HCT116 (cell line): ENCODE data around the gene SF1. TPM values are rescaled to one million over a fixed set of nuclear protein-coding genes. Genes with fewer than 3 reads are reported as not detected.

ENCODE experiments used
- ATAC-seq: fragments of 200-7000 bp; cut with Tn5 transposase; 2 replicates; pipeline ENCODE4 v1.9.1; 2020; ENCODE audit warnings: mild to moderate bottlenecking, moderate library complexity
- BruUV-seq: library from RNA; stranded (reverse); fragments of 400-500 nt; replicated peaks from 2 replicates; lab custom pipeline; 2021; lab: Mats Ljungman, UMichigan
- CTCF ChIA-PET: fragments of 300-600 bp; sonication (Branson Sonifier 250); formaldehyde crosslinking; loops from one replicate; lab custom pipeline; 2021; ENCODE audit warnings: antibody characterized with exemption; lab: Charles Lee
- POLR2A ChIA-PET: fragments of 300-600, 350-600 bp; sonication (Branson Sonifier 250); formaldehyde crosslinking; loops from one replicate; lab custom pipeline; 2021; ENCODE audit warnings: antibody characterized with exemption; lab: Charles Lee
- RAD21 ChIA-PET, 2 experiments: fragments of 300-600 bp; sonication (Branson Sonifier 250); formaldehyde crosslinking; loops; one replicate each; lab custom pipeline; 2023; ENCODE audit warnings: low total read pairs in 2 of 2; ENCODE audit not compliant: uncharacterized antibody in 2 of 2, unreplicated experiment in 2 of 2, low non-redundant PET in 1 of 2; lab: Charles Lee
- DNase-seq: peaks from one replicate; pipeline ENCODE4 v3.0.0-alpha.2; 2010; ENCODE audit warnings: low read depth, low spot score
- H2AFZ ChIP-seq: fragments of 200-600 bp; shearing (Covaris generic), sonication (generic); 2 replicates; pipeline ENCODE4 v1.6.1; 2017; ENCODE audit warnings: low read depth, mixed run types, mixed read lengths, antibody characterized with exemption, low read length; ENCODE audit not compliant: poor library complexity, severe bottlenecking
- H3K27ac ChIP-seq: 2 replicates; pipeline ENCODE4 v1.5.1; 2012; ENCODE audit warnings: low read depth, low read length
- H3K27me3 ChIP-seq: fragments of 200-600 bp; sonication (generic); 2 replicates; pipeline ENCODE4 v1.6.1; 2016; ENCODE audit warnings: mixed run types, low read length, mixed read lengths; ENCODE audit not compliant: insufficient read depth
- H3K36me3 ChIP-seq, 2 experiments: fragments of 200-500 bp in 1 of 2; fragments of 200-600 bp in 1 of 2; sonication (Bioruptor generic) in 1 of 2; sonication (generic) in 1 of 2; 2 replicates each; pipeline versions ENCODE4 v1.5.1 to v1.6.1; 2014 to 2016; ENCODE audit warnings: low read length in 2 of 2, inconsistent platforms in 1 of 2, mixed read lengths in 1 of 2, mixed run types in 1 of 2; ENCODE audit not compliant: insufficient read depth in 2 of 2, control insufficient read depth in 1 of 2
- H3K4me1 ChIP-seq, 2 experiments: fragments of 200-600 bp in 1 of 2; sonication (generic) in 1 of 2; 2 replicates each; pipeline versions ENCODE4 v1.5.1 to v1.6.1; 2012 to 2017; ENCODE audit warnings: low read length in 2 of 2, inconsistent platforms in 1 of 2, mild to moderate bottlenecking in 1 of 2, mixed read lengths in 1 of 2, mixed run types in 1 of 2, moderate library complexity in 1 of 2; ENCODE audit not compliant: insufficient read depth in 2 of 2, control insufficient read depth in 1 of 2
- H3K4me2 ChIP-seq: fragments of 200-600 bp; sonication (generic); 2 replicates; pipeline ENCODE4 v1.6.1; 2017; ENCODE audit warnings: mixed run types, low read length, mixed read lengths
- H3K4me3 ChIP-seq, 2 experiments: fragments of 200-600 bp in 1 of 2; sonication (generic) in 1 of 2; replicated peaks in 1 of 2; 2 replicates each; pipeline ENCODE4 v1.5.1; 2011 to 2016; ENCODE audit warnings: low read length in 2 of 2, control low read depth in 1 of 2, low read depth in 1 of 2, mild to moderate bottlenecking in 1 of 2, mixed read lengths in 1 of 2, mixed run types in 1 of 2
- H3K79me2 ChIP-seq: fragments of 200-600 bp; sonication (generic); 2 replicates; pipeline ENCODE4 v1.6.1; 2017; ENCODE audit warnings: mild to moderate bottlenecking, mixed run types, low read length, moderate library complexity, mixed read lengths; ENCODE audit not compliant: insufficient read depth
- H3K9ac ChIP-seq: fragments of 200-600 bp; sonication (generic); 2 replicates; pipeline ENCODE4 v1.6.1; 2016; ENCODE audit warnings: low read length, mixed read lengths
- H3K9me2 ChIP-seq: fragments of 200-600 bp; sonication (generic), shearing (Covaris generic); 2 replicates; pipeline ENCODE4 v1.6.1; 2017; ENCODE audit warnings: mixed run types, mild to moderate bottlenecking, moderate library complexity; ENCODE audit not compliant: insufficient read depth
- H3K9me3 ChIP-seq, 2 experiments: fragments of 200-500 bp in 1 of 2; fragments of 200-600 bp in 1 of 2; sonication (Bioruptor generic) in 1 of 2; sonication (generic) in 1 of 2; 2 replicates each; pipeline ENCODE4 v1.6.1; 2014 to 2017; ENCODE audit warnings: low read length in 2 of 2, mixed read lengths in 2 of 2, inconsistent platforms in 1 of 2, low read depth in 1 of 2, mild to moderate bottlenecking in 1 of 2, mixed run types in 1 of 2, moderate library complexity in 1 of 2; ENCODE audit not compliant: control insufficient read depth in 1 of 2, insufficient read depth in 1 of 2
- H4K20me1 ChIP-seq: fragments of 200-600 bp; sonication (generic), shearing (Covaris generic); 2 replicates; pipeline ENCODE4 v1.6.1; 2017; ENCODE audit warnings: mixed run types, mild to moderate bottlenecking, moderate library complexity; ENCODE audit not compliant: insufficient read depth
- CEBPB ChIP-seq: IDR thresholded peaks from 2 replicates; pipeline ENCODE4 v1.6.1; 2012; ENCODE audit warnings: low read depth
- EGR1 ChIP-seq: IDR thresholded peaks from 2 replicates; pipeline ENCODE4 v1.6.1; 2012; ENCODE audit warnings: low read depth
- ELF1 ChIP-seq: IDR thresholded peaks from 2 replicates; pipeline ENCODE4 v1.6.1; 2012; ENCODE audit warnings: low read depth, borderline replicate concordance
- EZH2phosphoT487 ChIP-seq: fragments of 200-600 bp; IDR thresholded peaks from 2 replicates; pipeline ENCODE4 v1.6.1; 2018; ENCODE audit warnings: antibody characterized with exemption, borderline replicate concordance
- FOSL1 ChIP-seq: IDR thresholded peaks from 2 replicates; pipeline ENCODE4 v1.6.1; 2012; ENCODE audit warnings: low read depth
- JUND ChIP-seq: IDR thresholded peaks from 2 replicates; pipeline ENCODE4 v1.6.1; 2012
- POLR2AphosphoS5 ChIP-seq: IDR thresholded peaks from 2 replicates; pipeline ENCODE4 v1.6.1; 2011; ENCODE audit warnings: mild to moderate bottlenecking, low read depth, low read length, moderate library complexity
- RAD21 ChIP-seq: IDR thresholded peaks from 2 replicates; pipeline ENCODE4 v1.6.1; 2012; ENCODE audit warnings: low read depth, mild to moderate bottlenecking
- SIN3A ChIP-seq: IDR thresholded peaks from 2 replicates; pipeline ENCODE4 v1.6.1; 2012; ENCODE audit warnings: low read depth
- SP1 ChIP-seq: IDR thresholded peaks from 2 replicates; pipeline ENCODE4 v1.6.1; 2012; ENCODE audit warnings: low read depth
- SRF ChIP-seq: IDR thresholded peaks from 2 replicates; pipeline ENCODE4 v1.6.1; 2012; ENCODE audit warnings: low read depth
- TCF7L2 ChIP-seq: IDR thresholded peaks from 2 replicates; pipeline ENCODE4 v1.7.0; 2011; ENCODE audit warnings: borderline replicate concordance, inconsistent platforms; ENCODE audit not compliant: insufficient read depth, insufficient read length; ENCODE audit errors: extremely low read depth
- YY1 ChIP-seq: IDR thresholded peaks from 2 replicates; pipeline ENCODE4 v1.6.1; 2011; ENCODE audit warnings: low read length, low read depth, moderate library complexity, mild to moderate bottlenecking; ENCODE audit not compliant: insufficient replicate concordance; ENCODE audit errors: extremely low read depth
- ZFX ChIP-seq: fragments of 450-650 bp; IDR thresholded peaks from 2 replicates; pipeline ENCODE4 v1.6.1; 2017
- ZNF274 ChIP-seq: fragments of 200-500 bp; sonication (Bioruptor generic); IDR thresholded peaks from 2 replicates; pipeline ENCODE4 v1.6.1; 2014; ENCODE audit warnings: mild to moderate bottlenecking, low read depth, low read length, inconsistent platforms
- intact Hi-C: fragments of 100-400 bp; cut with micrococcal nuclease; formaldehyde crosslinking; loops from 2 replicates; pipeline ENCODE4 v1.10.0; 2022
- total RNA-seq: library from RNA; stranded (reverse); gene quantifications from one replicate; pipeline ENCODE4 v1.2.1, GENCODE V29; 2021; ENCODE audit not compliant: unreplicated experiment
- TF ChIP-seq, protein P1 (sequence below), 3 experiments: fragments of 200-600 bp in 1 of 3; sonication (generic) in 1 of 3; IDR thresholded peaks in 2 of 3; conservative IDR thresholded peaks in 1 of 3; 2 replicates each; pipeline ENCODE4 v1.5.1; 2012 to 2017; ENCODE audit warnings: low read depth in 2 of 3, low read length in 2 of 3, antibody characterized with exemption in 1 of 3, borderline replicate concordance in 1 of 3, control low read depth in 1 of 3, mild to moderate bottlenecking in 1 of 3, mixed read lengths in 1 of 3, mixed run types in 1 of 3, moderate library complexity in 1 of 3; ENCODE audit not compliant: insufficient read depth in 1 of 3
- TF ChIP-seq, protein P2 (sequence below): IDR thresholded peaks from 2 replicates; pipeline ENCODE4 v1.6.1; 2011; ENCODE audit warnings: mild to moderate bottlenecking, low read length, moderate library complexity; ENCODE audit not compliant: insufficient replicate concordance; ENCODE audit errors: extremely low read depth
- TF ChIP-seq, protein P3 (sequence below): IDR thresholded peaks from 2 replicates; pipeline ENCODE4 v1.6.1; 2012; ENCODE audit warnings: low read depth

SF1 gene
- total RNA-seq, 1 experiment from 2014 or later, result 403 TPM

DNA sequence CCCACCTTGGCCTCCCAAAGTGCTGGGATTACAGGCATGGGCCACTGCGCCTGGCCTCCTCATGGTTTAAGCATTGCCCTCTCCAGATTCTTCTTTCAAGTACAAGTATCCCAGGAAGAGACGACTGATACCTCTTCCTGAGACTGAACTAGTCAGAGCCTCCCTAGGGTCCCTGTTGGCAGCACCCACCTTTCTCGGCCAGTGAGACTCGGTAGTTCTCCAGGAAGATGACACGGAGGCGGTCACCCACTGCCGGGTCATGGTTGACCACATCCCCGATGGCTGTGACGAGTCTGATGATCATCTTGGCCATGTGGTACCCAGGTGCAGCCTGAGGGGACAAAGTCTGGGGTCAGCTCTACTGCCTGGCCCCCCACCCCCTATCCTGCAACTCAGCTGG is 27.2 kb downstream of the SF1 start:
- no peaks in the 10 kb centered on the region for H3K36me3 ChIP-seq
- H3K9me3 ChIP-seq, result no peaks in the 10 kb centered on the region
- ChIA-PET CTCF (no interaction called here), RAD21 (no interaction called here), POLR2A (no interaction called here)
- no peaks in the 10 kb centered on the region for H3K9me2 ChIP-seq
- no TSS peak for BruUV-seq
- DNase-seq (no peak), ATAC-seq (no peak)
- H3K27ac ChIP-seq, result no peak overlapping the region
- no peaks in the 10 kb centered on the region for H3K79me2 ChIP-seq
- TF ChIP-seq RAD21, result no peak
- no peak for TF ChIP-seq YY1
- TF ChIP-seq EGR1, result no peak
- TF ChIP-seq, protein P1, sequence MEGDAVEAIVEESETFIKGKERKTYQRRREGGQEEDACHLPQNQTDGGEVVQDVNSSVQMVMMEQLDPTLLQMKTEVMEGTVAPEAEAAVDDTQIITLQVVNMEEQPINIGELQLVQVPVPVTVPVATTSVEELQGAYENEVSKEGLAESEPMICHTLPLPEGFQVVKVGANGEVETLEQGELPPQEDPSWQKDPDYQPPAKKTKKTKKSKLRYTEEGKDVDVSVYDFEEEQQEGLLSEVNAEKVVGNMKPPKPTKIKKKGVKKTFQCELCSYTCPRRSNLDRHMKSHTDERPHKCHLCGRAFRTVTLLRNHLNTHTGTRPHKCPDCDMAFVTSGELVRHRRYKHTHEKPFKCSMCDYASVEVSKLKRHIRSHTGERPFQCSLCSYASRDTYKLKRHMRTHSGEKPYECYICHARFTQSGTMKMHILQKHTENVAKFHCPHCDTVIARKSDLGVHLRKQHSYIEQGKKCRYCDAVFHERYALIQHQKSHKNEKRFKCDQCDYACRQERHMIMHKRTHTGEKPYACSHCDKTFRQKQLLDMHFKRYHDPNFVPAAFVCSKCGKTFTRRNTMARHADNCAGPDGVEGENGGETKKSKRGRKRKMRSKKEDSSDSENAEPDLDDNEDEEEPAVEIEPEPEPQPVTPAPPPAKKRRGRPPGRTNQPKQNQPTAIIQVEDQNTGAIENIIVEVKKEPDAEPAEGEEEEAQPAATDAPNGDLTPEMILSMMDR (IDR thresholded peaks at IDR 0.05 in 2 of 3, conservative IDR thresholded peaks at IDR 0.05 in 1 of 3; ENCODE audit: borderline replicate concordance in 1 of 3, insufficient read depth in 1 of 3, low read depth in 2 of 3, low read length in 2 of 3), result no peak
- no peak for TF ChIP-seq SP1
- no peak for TF ChIP-seq CEBPB
- no peak for TF ChIP-seq SIN3A
- no peak for TF ChIP-seq EZH2phosphoT487
- TF ChIP-seq SRF, result no peak
- TF ChIP-seq, protein P2, sequence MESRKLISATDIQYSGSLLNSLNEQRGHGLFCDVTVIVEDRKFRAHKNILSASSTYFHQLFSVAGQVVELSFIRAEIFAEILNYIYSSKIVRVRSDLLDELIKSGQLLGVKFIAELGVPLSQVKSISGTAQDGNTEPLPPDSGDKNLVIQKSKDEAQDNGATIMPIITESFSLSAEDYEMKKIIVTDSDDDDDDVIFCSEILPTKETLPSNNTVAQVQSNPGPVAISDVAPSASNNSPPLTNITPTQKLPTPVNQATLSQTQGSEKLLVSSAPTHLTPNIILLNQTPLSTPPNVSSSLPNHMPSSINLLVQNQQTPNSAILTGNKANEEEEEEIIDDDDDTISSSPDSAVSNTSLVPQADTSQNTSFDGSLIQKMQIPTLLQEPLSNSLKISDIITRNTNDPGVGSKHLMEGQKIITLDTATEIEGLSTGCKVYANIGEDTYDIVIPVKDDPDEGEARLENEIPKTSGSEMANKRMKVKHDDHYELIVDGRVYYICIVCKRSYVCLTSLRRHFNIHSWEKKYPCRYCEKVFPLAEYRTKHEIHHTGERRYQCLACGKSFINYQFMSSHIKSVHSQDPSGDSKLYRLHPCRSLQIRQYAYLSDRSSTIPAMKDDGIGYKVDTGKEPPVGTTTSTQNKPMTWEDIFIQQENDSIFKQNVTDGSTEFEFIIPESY, result no peak
- no peak for TF ChIP-seq POLR2AphosphoS5
- TF ChIP-seq FOSL1, result no peak
- TF ChIP-seq ZNF274, result no peak
- TF ChIP-seq, protein P3, sequence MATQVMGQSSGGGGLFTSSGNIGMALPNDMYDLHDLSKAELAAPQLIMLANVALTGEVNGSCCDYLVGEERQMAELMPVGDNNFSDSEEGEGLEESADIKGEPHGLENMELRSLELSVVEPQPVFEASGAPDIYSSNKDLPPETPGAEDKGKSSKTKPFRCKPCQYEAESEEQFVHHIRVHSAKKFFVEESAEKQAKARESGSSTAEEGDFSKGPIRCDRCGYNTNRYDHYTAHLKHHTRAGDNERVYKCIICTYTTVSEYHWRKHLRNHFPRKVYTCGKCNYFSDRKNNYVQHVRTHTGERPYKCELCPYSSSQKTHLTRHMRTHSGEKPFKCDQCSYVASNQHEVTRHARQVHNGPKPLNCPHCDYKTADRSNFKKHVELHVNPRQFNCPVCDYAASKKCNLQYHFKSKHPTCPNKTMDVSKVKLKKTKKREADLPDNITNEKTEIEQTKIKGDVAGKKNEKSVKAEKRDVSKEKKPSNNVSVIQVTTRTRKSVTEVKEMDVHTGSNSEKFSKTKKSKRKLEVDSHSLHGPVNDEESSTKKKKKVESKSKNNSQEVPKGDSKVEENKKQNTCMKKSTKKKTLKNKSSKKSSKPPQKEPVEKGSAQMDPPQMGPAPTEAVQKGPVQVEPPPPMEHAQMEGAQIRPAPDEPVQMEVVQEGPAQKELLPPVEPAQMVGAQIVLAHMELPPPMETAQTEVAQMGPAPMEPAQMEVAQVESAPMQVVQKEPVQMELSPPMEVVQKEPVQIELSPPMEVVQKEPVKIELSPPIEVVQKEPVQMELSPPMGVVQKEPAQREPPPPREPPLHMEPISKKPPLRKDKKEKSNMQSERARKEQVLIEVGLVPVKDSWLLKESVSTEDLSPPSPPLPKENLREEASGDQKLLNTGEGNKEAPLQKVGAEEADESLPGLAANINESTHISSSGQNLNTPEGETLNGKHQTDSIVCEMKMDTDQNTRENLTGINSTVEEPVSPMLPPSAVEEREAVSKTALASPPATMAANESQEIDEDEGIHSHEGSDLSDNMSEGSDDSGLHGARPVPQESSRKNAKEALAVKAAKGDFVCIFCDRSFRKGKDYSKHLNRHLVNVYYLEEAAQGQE, result no peak
- no peak for TF ChIP-seq ZFX
- TF ChIP-seq ELF1, result no peak
- TF ChIP-seq TCF7L2, result no peak
- no peak for TF ChIP-seq JUND
- H3K4me1 ChIP-seq, result peaks cover 0 to 5% of the 10 kb centered on the region in 2 experiments; a peak in 1 of 4 replicates
- intact Hi-C loops, result no loop called here
- H3K4me2 ChIP-seq, result no peak overlapping the region
- H3K27me3 ChIP-seq, result no peaks in the 10 kb centered on the region
- H4K20me1 ChIP-seq, result no peaks in the 10 kb centered on the region
- H3K9ac ChIP-seq, result no peak overlapping the region
- no peak overlapping the region for H3K4me3 ChIP-seq
- H2AFZ ChIP-seq, result no peak overlapping the region
